H1 (cell line): ENCODE measurements around the gene NDEL1. TPM values are rescaled to one million over a fixed set of nuclear protein-coding genes. Genes with fewer than 3 reads are reported as not detected.

ENCODE experiments used
- BRCA1 ChIP-seq: IDR thresholded peaks from 2 replicates; pipeline ENCODE4 v1.6.1; 2012; ENCODE audit warnings: low read depth, low read length, improper control_type of control experiment
- RFX5 ChIP-seq: IDR thresholded peaks from 2 replicates; pipeline ENCODE4 v1.6.1; 2011; ENCODE audit warnings: low read depth, low read length, improper control_type of control experiment, borderline replicate concordance
- polyA plus RNA-seq, 7 experiments: library from polyadenylated mRNA; depleted of rRNA in 3 of 7; stranded (reverse) in 5 of 7; unstranded in 2 of 7; fragments of >200 nt in 5 of 7; fragments of 200-250 nt in 2 of 7; gene quantifications; 1 replicate in 5 of 7; 2 replicates in 1 of 7; 4 replicates in 1 of 7; pipeline versions ENCODE4 v1.2.1 to v1.2.3, GENCODE V29; 2011 to 2013; ENCODE audit warnings: missing spikeins in 2 of 7, mixed read lengths in 2 of 7
- total RNA-seq: library from RNA; stranded (reverse); fragmentation: NEBNext Ultra II Directional; extraction: Animal tissue kit (Norgen Biotek cat#: 25700); gene quantifications from 2 replicates; pipeline ENCODE4 v1.2.1, GENCODE V29; 2021

NDEL1 gene
- total and polyA plus RNA-seq, 2 of the 8 experiments (the other 6 are each of a cell fraction or from before 2014, with no cell fraction given) = 31.1 to 32.9 TPM

GRCh38 chr17:8465759-8466158 lies 30.1 kb downstream of the NDEL1 start (continued):
- TF ChIP-seq BRCA1 (no peak), RFX5 (no peak)
